ENCODE data around the gene ZNF732.
"Not testable (repeated sequence)": the region's sequence is repeated elsewhere in the genome, so short reads cannot be mapped to it uniquely, and the experiment has no call there.

The ZNF732 gene

GRCh38 chr4:252065-252601 lies 53.1 kb downstream of the ZNF732 start:
- no peak for DNase-seq

- DNase-seq: no peak
These were observed 60.8 kb downstream of the ZNF732 start for GRCh38 chr4:244471-244870.

DNA sequence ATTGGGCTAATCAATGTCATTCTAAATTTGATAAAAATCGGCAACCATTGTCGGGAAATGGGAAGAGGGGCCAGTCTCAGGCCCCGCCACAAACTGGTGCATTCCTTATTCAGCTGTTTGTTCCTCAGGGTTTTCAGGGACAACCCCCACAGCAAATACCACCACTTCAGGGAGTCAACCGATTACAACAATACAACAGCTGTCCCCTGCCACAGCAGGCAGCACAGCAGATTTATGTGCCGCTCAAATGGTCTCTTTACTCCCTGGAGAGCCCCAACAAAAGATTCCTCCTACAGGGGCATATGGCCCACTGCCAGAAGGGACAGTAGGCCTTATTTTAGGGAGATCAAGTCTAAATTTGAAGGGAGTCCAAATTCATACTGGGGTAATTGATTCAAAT lies 61.8 kb downstream of the ZNF732 start:
- no peak for DNase-seq

DNA sequence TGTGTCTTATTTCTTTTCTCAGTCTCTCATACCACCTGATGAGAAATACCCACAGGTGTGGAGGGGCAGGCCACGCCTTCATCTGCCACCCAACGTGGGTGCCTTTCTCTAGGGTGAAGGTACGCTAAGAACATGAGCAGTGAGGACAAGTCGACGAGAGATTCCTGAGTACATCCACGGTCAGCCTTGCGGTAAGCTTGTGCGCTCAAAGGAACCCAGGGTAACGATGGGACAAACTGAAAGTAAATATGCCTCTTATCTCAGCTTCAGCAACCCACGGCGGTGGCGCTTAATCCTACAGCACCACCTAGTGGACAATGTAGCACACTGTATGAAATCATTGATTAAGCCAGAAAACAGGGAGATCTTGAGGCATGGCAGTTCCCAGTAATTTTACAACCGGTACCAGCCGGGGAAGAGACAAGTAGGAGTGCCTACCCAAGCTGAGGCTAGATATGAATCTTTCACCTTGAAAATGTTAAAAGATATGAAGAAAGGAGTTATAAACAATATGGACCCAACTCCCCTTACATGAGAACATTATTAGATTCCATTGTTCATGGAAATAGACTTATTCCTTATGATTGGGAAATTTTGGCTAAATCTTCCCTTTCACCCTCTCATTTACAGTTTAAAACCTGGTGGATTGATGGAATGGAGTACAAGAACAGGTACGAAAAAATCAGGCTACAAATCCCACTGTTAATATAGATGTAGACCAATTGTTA lies 63.0 kb downstream of the ZNF732 start:
- DNase-seq: peak; percentile 43

DNA sequence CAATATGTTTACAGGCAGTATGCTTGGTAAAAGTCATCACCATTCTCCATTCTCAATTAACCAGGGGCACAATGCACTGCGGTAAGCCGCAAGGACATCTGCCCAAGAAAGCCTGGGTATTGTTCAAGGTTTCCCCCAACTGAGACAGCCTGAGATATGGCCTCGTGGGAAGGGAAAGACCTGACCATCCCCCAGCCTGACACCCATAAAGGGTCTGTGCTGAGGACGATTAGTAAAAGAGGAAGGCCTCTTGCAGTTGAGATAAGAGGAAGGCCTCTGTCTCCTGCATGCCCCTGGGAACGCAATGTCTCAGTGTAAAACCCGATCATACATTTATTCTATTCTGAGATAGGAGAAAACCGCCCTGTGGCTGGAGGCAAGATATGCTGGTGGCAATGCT lies 63.9 kb downstream of the ZNF732 start:
- DNase-seq: not testable (repeated sequence)

GRCh38 chr4:236028-236427 lies 69.2 kb downstream of the ZNF732 start:
- no peak for DNase-seq

DNA sequence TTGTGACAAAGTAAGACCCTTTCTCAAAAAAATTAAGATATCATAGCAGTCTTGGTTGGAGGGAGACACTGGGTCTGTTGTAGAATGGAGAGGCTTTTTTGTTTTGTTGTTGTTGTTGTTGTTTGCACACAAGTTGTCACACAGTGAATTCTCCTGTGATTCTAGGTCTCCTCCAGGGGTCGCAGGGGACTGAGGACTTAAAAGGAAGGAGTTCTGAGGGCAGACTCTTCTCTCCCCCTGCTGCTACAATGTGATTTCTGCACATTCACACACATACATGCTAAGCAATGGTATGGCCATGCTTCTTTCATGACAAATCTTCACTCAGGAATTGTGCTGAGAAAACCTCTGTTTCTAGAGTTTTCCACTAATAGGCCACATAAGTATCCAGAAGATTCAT lies 71.1 kb downstream of the ZNF732 start:
- DNase-seq: no peak

GRCh38 chr4:223913-224497 lies 81.3 kb downstream of the ZNF732 start:
- no peak for DNase-seq

Data from NCI-H226 (cell line).